ENCODE results near the gene TTC16. TPM values are rescaled to one million over a fixed set of nuclear protein-coding genes. Genes with fewer than 3 reads are reported as not detected.

TTC16 gene
- total and polyA plus RNA-seq, 2 donors (not counting 1 experiment from before 2014, with no cell fraction given), result under 0.01 TPM; not detected in 1

DNA sequence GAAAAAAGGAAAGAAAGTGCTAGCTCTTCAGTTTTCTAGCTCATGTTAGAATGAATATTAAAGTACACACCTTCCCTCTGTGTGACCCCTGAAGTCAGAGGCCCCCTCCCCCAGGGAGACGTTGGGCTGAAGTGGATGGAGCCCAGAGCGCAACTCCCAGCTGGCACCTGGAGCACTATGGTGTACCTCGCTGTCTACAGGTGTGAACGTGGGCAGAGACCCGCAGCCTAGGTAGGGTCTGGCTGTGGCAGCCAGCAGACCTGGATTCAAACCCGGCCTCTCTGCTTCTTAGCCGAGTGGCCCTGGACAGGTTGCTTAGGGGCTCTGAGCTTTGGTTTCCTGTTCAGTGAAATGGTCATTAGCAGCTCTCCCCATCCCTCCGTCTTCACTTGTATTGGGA is 12.9 kb downstream of the TTC16 start:
- Histone ChIP-seq H3K9ac (ENCODE audit: insufficient read depth, low read length) (no peak overlapping the region), H4K20me1 (ENCODE audit: control insufficient read depth, extremely low read depth, insufficient read depth, low read length) (no peaks in the 10 kb centered on the region), H3K36me3 (ENCODE audit: control insufficient read depth, insufficient read depth, low read length) (peaks cover 3% of the 10 kb centered on the region), H3K27me3 (ENCODE audit: control insufficient read depth, insufficient read depth, low read length) (no peaks in the 10 kb centered on the region), H3K9me3 (ENCODE audit: control insufficient read depth, insufficient read depth, low read depth, low read length) (no peaks in the 10 kb centered on the region), H3K4me3 (replicated peaks in 1 of 4; ENCODE audit: control extremely low read depth in 1 of 4, insufficient read depth in 1 of 4, low read depth in 3 of 4, low read length in 4 of 4) (no peak overlapping the region), H3K4me1 (ENCODE audit: control insufficient read depth, extremely low read depth, insufficient read depth, low read length) (peaks cover 5% of the 10 kb centered on the region), H2AFZ (ENCODE audit: low read length) (no peak overlapping the region), H3K79me2 (ENCODE audit: control insufficient read depth, insufficient read depth, low read length) (no peaks in the 10 kb centered on the region), H3K27ac (ENCODE audit: insufficient read depth, low read length) (no peak overlapping the region), H3K4me2 (ENCODE audit: extremely low read depth, insufficient read depth, low read length) (no peak overlapping the region)
- no peak for DNase-seq (ENCODE audit: low read depth in 2 of 2)
- no peak for TF ChIP-seq EZH2 (IDR thresholded peaks at IDR 0.05; ENCODE audit: low read length, missing control alignments)

DNA sequence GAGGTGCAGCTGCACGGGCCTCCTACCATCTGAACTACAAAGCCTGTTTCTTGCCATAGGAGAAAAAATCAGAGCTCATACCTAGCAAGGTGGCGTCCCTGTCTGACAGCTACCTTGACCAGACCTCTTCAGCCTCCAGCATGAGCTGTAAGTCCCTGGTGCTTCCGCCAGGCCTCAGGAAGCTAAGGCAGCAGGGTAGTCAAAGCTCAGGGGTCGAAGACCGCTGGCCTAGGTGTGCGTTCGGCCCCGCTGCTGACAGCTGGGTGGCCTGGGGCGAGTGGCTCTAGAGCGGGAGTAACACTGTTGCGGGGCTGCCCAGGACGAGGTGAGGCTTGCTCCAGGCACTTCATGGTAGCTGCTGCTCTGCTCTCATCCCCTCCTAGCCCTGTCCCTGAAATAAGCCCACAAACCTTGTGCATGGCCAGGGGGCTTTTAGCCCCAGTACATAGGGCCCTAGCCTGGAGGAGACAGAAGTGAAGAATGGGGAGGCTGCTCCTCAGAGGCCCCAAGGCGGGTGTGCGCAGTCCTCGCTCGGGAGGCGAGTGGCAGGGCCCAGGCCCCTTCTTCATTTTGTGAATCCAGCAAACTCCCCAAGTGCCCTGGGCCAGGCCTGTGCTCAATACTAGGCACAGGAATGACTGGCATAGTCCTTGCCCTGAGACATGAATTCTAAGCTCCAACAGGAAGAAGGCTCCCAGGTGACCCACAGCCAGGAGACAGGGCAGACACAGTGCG is 13.8 kb downstream of the TTC16 start:
- no peaks in the 10 kb centered on the region for H3K27me3 ChIP-seq (ENCODE audit: control insufficient read depth, insufficient read depth, low read length)
- no peak overlapping the region for H3K9ac ChIP-seq (ENCODE audit: insufficient read depth, low read length)
- peaks cover 3% of the 10 kb centered on the region for H3K36me3 ChIP-seq (ENCODE audit: control insufficient read depth, insufficient read depth, low read length)
- H3K4me2 ChIP-seq (ENCODE audit: extremely low read depth, insufficient read depth, low read length), result no peak overlapping the region
- peaks cover 5% of the 10 kb centered on the region for H3K4me1 ChIP-seq (ENCODE audit: control insufficient read depth, extremely low read depth, insufficient read depth, low read length)
- H2AFZ ChIP-seq (ENCODE audit: low read length), result no peak overlapping the region
- no peaks in the 10 kb centered on the region for H4K20me1 ChIP-seq (ENCODE audit: control insufficient read depth, extremely low read depth, insufficient read depth, low read length)
- no peak for TF ChIP-seq CTCF (conservative IDR thresholded peaks at IDR 0.05 in 1 of 2, IDR thresholded peaks at IDR 0.05 in 1 of 2; ENCODE audit: low read depth in 1 of 2, low read length in 2 of 2)
- TF ChIP-seq EZH2 (IDR thresholded peaks at IDR 0.05; ENCODE audit: low read length, missing control alignments), result no peak
- DNase-seq (ENCODE audit: low read depth in 2 of 2), result no peak
- no peaks in the 10 kb centered on the region for H3K9me3 ChIP-seq (ENCODE audit: control insufficient read depth, insufficient read depth, low read depth, low read length)
- H3K79me2 ChIP-seq (ENCODE audit: control insufficient read depth, insufficient read depth, low read length), result no peaks in the 10 kb centered on the region
- H3K27ac ChIP-seq (ENCODE audit: insufficient read depth, low read length), result no peak overlapping the region
- H3K4me3 ChIP-seq (replicated peaks in 1 of 4; ENCODE audit: control extremely low read depth in 1 of 4, insufficient read depth in 1 of 4, low read depth in 3 of 4, low read length in 4 of 4), result no peak overlapping the region

DNA sequence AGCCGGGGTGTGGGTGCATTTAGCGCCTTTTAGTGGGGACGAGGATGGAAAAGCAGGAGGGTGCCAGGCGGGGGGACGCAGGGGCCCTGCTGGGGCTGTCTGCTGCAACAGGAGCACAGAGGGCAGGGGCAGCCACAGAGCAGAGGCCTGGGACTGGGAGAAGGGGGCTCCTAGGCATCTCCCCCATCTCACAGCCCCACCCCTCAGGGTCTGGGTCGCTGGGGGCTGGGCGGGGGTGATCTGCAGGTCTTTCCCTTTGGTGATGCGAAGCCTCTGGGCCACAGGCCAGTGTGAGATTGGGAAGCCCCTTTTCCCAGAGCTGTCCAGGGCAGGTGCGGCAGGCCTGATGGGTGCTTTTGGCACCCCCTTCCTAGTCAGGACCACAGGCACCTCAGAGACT is 14.4 kb downstream of the TTC16 start:
- Histone ChIP-seq H4K20me1 (ENCODE audit: control insufficient read depth, extremely low read depth, insufficient read depth, low read length) (no peaks in the 10 kb centered on the region), H3K36me3 (ENCODE audit: control insufficient read depth, insufficient read depth, low read length) (peaks cover 3% of the 10 kb centered on the region), H2AFZ (ENCODE audit: low read length) (no peak overlapping the region), H3K9me3 (ENCODE audit: control insufficient read depth, insufficient read depth, low read depth, low read length) (no peaks in the 10 kb centered on the region), H3K4me1 (ENCODE audit: control insufficient read depth, extremely low read depth, insufficient read depth, low read length) (peaks cover 5% of the 10 kb centered on the region), H3K27ac (ENCODE audit: insufficient read depth, low read length) (no peak overlapping the region), H3K27me3 (ENCODE audit: control insufficient read depth, insufficient read depth, low read length) (no peaks in the 10 kb centered on the region), H3K4me2 (ENCODE audit: extremely low read depth, insufficient read depth, low read length) (no peak overlapping the region), H3K9ac (ENCODE audit: insufficient read depth, low read length) (no peak overlapping the region), H3K4me3 (replicated peaks in 1 of 4; ENCODE audit: control extremely low read depth in 1 of 4, insufficient read depth in 1 of 4, low read depth in 3 of 4, low read length in 4 of 4) (no peak overlapping the region), H3K79me2 (ENCODE audit: control insufficient read depth, insufficient read depth, low read length) (no peaks in the 10 kb centered on the region)
- no peak for DNase-seq (ENCODE audit: low read depth in 2 of 2)
- TF ChIP-seq CTCF (conservative IDR thresholded peaks at IDR 0.05 in 1 of 2, IDR thresholded peaks at IDR 0.05 in 1 of 2; ENCODE audit: low read depth in 1 of 2, low read length in 2 of 2) (no peak), EZH2 (IDR thresholded peaks at IDR 0.05; ENCODE audit: low read length, missing control alignments) (no peak)

Measured in fibroblast of lung (primary cell).